ENCODE measurements around the gene GPR180. TPM values are rescaled to one million over a fixed set of nuclear protein-coding genes. Genes with fewer than 3 reads are reported as not detected.

Gene GPR180
- 2.4 TPM for polyA plus RNA-seq (2012; ENCODE audit: insufficient read depth, insufficient read length, low read depth)

- Histone ChIP-seq H3K27me3 (no peaks in the 10 kb centered on the region), H3K36me3 (peaks cover 13% of the 10 kb centered on the region), H3K9me3 (no peaks in the 10 kb centered on the region), H3K4me1 (no peaks in the 10 kb centered on the region), H3K4me3 (ENCODE audit: low read depth, low read length) (peak within 1 kb of the TSS; percentile 90)
- TF ChIP-seq CTCF (IDR thresholded peaks at IDR 0.05; ENCODE audit: low read depth, low read length): no peak
- DNase-seq: peak; percentile 97
These were observed at the start of gene GPR180 for GRCh38 chr13:94601446-94602431. GPR180 (plus strand) TSS chr13:94601857; CDS start chr13:94601928, 71 bp downstream.

- no peak for TF ChIP-seq CTCF (IDR thresholded peaks at IDR 0.05; ENCODE audit: low read depth, low read length)
These were observed 49.6 kb upstream of the GPR180 start for GRCh38 chr13:94552095-94552494.

GRCh38 chr13:94553766-94554165, 47.9 kb upstream of the GPR180 start:
- H3K9me3 ChIP-seq: no peaks in the 10 kb centered on the region
- H3K4me1 ChIP-seq: no peaks in the 10 kb centered on the region
- H3K27me3 ChIP-seq: no peaks in the 10 kb centered on the region
- DNase-seq: no peak
- H3K36me3 ChIP-seq: no peaks in the 10 kb centered on the region
- TF ChIP-seq CTCF (IDR thresholded peaks at IDR 0.05; ENCODE audit: low read depth, low read length): no peak
- H3K4me3 ChIP-seq (ENCODE audit: low read depth, low read length): no peak overlapping the region

More at GRCh38 chr13:94552095-94552494, 49.6 kb upstream of the GPR180 start:
- no peaks in the 10 kb centered on the region for H3K9me3 ChIP-seq
- no peak for DNase-seq
- no peaks in the 10 kb centered on the region for H3K4me1 ChIP-seq
- H3K4me3 ChIP-seq (ENCODE audit: low read depth, low read length): no peak overlapping the region
- H3K27me3 ChIP-seq: no peaks in the 10 kb centered on the region
- H3K36me3 ChIP-seq: no peaks in the 10 kb centered on the region

- no peaks in the 10 kb centered on the region for H3K27me3 ChIP-seq
- H3K4me1 ChIP-seq: no peaks in the 10 kb centered on the region
- no peak for TF ChIP-seq CTCF (IDR thresholded peaks at IDR 0.05; ENCODE audit: low read depth, low read length)
- H3K9me3 ChIP-seq: no peaks in the 10 kb centered on the region
- no peaks in the 10 kb centered on the region for H3K36me3 ChIP-seq
- DNase-seq: no peak
- H3K4me3 ChIP-seq (ENCODE audit: low read depth, low read length): no peak overlapping the region
These were observed 45.6 kb upstream of the GPR180 start for GRCh38 chr13:94556041-94556440.

- H3K4me3 ChIP-seq (ENCODE audit: low read depth, low read length): no peak overlapping the region
- no peaks in the 10 kb centered on the region for H3K4me1 ChIP-seq
- no peak for TF ChIP-seq CTCF (IDR thresholded peaks at IDR 0.05; ENCODE audit: low read depth, low read length)
- no peaks in the 10 kb centered on the region for H3K36me3 ChIP-seq
- H3K27me3 ChIP-seq: no peaks in the 10 kb centered on the region
- no peak for DNase-seq
- H3K9me3 ChIP-seq: no peaks in the 10 kb centered on the region
These were observed 45.0 kb upstream of the GPR180 start for GRCh38 chr13:94556621-94557020.

- Histone ChIP-seq H3K36me3 (no peaks in the 10 kb centered on the region), H3K4me3 (ENCODE audit: low read depth, low read length) (no peak overlapping the region), H3K4me1 (no peaks in the 10 kb centered on the region), H3K9me3 (no peaks in the 10 kb centered on the region), H3K27me3 (no peaks in the 10 kb centered on the region)
- TF ChIP-seq CTCF (IDR thresholded peaks at IDR 0.05; ENCODE audit: low read depth, low read length): no peak
- DNase-seq: no peak
These were observed 43.9 kb upstream of the GPR180 start for GRCh38 chr13:94557684-94558235.

All from BE2C (cell line).